WI38 (cell line): Measurements from ENCODE around the gene ADAMTS15.

Experiments
- H3K4me3 ChIP-seq: 2 replicates; pipeline ENCODE4 v1.5.1; 2011; ENCODE audit warnings: low read depth, mild to moderate bottlenecking, control low read depth, low read length
- CTCF ChIP-seq: IDR thresholded peaks from 2 replicates; pipeline ENCODE4 v1.5.1; 2012; ENCODE audit warnings: low read depth, mild to moderate bottlenecking, control low read depth, low read length

ADAMTS15 gene, protein sequence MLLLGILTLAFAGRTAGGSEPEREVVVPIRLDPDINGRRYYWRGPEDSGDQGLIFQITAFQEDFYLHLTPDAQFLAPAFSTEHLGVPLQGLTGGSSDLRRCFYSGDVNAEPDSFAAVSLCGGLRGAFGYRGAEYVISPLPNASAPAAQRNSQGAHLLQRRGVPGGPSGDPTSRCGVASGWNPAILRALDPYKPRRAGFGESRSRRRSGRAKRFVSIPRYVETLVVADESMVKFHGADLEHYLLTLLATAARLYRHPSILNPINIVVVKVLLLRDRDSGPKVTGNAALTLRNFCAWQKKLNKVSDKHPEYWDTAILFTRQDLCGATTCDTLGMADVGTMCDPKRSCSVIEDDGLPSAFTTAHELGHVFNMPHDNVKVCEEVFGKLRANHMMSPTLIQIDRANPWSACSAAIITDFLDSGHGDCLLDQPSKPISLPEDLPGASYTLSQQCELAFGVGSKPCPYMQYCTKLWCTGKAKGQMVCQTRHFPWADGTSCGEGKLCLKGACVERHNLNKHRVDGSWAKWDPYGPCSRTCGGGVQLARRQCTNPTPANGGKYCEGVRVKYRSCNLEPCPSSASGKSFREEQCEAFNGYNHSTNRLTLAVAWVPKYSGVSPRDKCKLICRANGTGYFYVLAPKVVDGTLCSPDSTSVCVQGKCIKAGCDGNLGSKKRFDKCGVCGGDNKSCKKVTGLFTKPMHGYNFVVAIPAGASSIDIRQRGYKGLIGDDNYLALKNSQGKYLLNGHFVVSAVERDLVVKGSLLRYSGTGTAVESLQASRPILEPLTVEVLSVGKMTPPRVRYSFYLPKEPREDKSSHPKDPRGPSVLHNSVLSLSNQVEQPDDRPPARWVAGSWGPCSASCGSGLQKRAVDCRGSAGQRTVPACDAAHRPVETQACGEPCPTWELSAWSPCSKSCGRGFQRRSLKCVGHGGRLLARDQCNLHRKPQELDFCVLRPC

DNA sequence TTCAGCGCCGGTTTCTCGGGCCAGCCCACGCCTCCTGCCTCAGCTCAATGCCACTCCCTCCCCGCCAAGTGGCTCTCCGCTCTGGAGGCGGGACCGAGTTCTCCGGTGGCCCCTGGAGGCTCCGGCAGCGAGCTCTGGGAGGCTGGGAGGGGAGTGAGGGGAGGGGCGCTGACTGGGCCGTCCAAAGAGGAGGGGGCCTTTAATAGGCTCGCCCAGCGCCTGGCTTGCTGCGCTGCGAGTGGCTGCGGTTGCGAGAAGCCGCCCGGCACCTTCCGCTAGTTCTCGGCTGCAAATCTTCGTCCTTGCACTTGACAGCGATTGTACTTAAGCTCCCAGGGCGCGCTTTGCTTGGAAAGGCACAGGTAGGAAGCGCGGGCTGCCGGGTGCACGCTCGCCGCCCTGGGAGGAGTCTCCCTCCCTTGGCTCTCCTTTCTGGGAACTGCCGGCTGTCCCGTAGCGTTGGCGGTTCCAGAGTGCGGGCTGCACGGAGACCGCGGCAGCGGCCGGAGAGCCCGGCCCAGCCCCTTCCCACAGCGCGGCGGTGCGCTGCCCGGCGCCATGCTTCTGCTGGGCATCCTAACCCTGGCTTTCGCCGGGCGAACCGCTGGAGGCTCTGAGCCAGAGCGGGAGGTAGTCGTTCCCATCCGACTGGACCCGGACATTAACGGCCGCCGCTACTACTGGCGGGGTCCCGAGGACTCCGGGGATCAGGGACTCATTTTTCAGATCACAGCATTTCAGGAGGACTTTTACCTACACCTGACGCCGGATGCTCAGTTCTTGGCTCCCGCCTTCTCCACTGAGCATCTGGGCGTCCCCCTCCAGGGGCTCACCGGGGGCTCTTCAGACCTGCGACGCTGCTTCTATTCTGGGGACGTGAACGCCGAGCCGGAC is at the start of gene ADAMTS15:
Gene ADAMTS15, plus strand, starts transcription at position 230 of the 894 bp plus-strand sequence. Its CDS starts 329 bp downstream, at position 559.
- TF ChIP-seq CTCF: no peak
- peak within 1 kb of the TSS; percentile 67 for H3K4me3 ChIP-seq

DNA sequence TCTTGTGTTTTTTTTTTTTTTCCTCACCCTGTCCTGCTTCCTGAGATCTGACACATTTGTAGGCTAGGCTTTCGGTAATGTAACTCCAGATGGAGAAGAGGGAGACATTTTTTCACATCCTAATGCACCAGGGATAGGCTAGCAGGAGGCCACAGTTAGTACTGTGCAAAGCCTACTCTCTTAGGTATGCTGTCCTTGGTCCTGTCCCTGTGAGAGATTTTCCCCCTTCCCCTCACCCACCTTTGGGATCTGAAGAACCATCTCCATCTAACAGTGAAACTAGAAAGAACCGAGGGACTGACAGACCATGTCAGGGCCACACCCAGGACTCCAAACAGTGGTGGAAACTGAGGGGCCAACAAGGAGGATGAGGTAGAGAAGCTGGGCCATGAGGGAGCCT is 49.2 kb upstream of the ADAMTS15 start:
- H3K4me3 ChIP-seq: no peak overlapping the region
- no peak for TF ChIP-seq CTCF

DNA sequence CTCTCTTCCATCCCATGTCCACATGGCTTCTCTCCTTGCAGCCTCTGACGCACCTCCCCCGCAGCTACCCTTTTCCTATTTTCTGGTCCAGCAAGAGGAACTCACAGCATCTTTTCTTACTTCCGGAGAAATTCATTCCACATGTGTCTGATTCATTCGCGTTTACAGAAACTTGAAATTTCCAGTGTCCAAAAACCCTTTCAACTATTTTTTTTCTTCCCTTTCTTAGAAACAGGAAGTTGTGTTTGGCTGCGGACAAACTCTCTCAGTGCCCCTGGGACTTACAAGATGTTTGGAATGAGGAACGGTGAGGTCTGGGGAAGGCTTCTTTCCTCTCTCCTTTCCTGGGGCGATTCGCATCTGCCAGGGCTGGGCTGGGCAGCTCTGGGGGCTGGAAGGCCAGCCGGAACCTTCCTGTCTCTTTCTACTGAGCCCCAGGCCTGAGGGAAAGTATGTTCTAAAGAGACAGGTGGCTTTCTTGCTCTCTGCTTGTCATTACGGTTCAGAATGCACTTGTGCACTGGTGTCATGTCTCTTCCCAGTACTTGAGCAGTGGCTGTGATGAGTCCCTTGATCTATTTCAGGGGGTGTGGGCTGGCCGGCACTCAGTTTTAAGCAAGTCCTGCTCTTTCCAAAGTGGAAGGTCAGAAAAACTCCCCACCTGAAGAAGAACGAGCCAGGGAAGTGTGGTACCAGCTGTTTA is 47.5 kb upstream of the ADAMTS15 start:
- no peak for TF ChIP-seq CTCF
- H3K4me3 ChIP-seq: no peak overlapping the region

DNA sequence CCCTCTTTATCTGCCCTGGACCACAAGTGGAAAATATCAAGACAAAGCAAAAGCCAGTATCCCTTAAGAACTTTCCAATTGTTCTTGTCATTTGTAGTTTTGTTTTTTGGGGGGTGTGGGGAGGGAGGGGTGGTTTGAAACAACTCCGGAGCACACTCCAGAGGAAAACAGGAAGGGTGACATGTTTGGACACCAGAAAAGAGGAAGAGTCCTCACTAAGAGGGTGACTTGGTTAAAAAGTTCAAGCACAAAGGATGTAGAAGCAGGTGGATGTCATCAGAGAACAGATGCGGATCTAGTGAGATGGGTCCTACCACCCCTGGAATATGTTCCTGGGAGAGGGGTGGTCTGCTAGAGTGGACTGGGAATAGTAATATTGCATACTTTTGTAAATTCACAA is 45.9 kb upstream of the ADAMTS15 start:
- no peak overlapping the region; the same call in 1 of the 2 replicates for H3K4me3 ChIP-seq
- TF ChIP-seq CTCF: no peak

- peak overlapping the region; percentile 46 for H3K4me3 ChIP-seq
- no peak for TF ChIP-seq CTCF
Observed at GRCh38 chr11:130403271-130403804, 45.1 kb upstream of the ADAMTS15 start.

DNA sequence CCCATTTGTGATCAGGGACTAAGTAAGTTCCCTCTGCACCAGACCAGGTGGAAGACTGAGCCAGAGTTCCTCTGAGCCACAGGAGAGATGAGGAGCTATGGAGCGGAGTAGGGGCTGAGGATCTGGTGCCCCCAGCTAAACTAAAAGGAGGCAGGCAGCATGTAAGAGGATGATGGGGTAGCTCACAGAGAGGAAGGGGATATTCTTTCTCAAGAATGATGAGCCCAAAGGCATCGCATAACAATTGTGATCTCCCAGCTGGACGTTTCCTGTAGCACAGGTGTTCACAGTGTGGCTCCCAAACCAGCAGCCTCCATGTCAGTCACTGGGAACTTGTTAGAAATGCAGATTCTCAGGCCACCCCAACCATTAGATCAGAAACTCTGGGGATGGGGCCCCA is 44.5 kb upstream of the ADAMTS15 start:
- no peak overlapping the region for H3K4me3 ChIP-seq
- no peak for TF ChIP-seq CTCF
